ENCODE data around the gene TSEN34. TPM values are rescaled to one million over a fixed set of nuclear protein-coding genes. Genes with fewer than 3 reads are reported as not detected.

Gene TSEN34
- total RNA-seq, 2 experiments from 2014 or later, result 16.7 to 23.6 TPM

- ChIA-PET CTCF (ENCODE audit: unreplicated experiment) (no interaction called here), POLR2A (interaction anchor here (1.4 kb wide), 1 partner anchor 10 kb away, joined by 3 read pairs; no protein-coding TSS in a partner anchor)
- H3K9me3 ChIP-seq (ENCODE audit: low read length), result no peaks in the 10 kb centered on the region
- no TSS peak for BruUV-seq (replicated peaks)
- H4K20me1 ChIP-seq (ENCODE audit: insufficient read depth, low read length), result peaks cover 33% of the 10 kb centered on the region
- H3K4me1 ChIP-seq (ENCODE audit: insufficient read depth, low read length, poor library complexity, severe bottlenecking), result peaks cover 42% of the 10 kb centered on the region
- TF ChIP-seq CTCF (conservative IDR thresholded peaks at IDR 0.05; ENCODE audit: low read length) (no peak), EZH2phosphoT487 (IDR thresholded peaks at IDR 0.05; ENCODE audit: borderline replicate concordance, low read depth, low read length) (no peak)
- H3K9me2 ChIP-seq (ENCODE audit: insufficient read depth, low read length), result no peaks in the 10 kb centered on the region
- H3K4me3 ChIP-seq (ENCODE audit: low read depth, low read length, poor library complexity, severe bottlenecking), result no peak overlapping the region
- no peak overlapping the region for H2AFZ ChIP-seq (ENCODE audit: low read length)
- intact Hi-C loops (cut with micrococcal nuclease; ENCODE audit: unreplicated experiment), result no loop called here
- DNase-seq (ENCODE audit: low spot score), result no peak
- no peak overlapping the region for H3K4me2 ChIP-seq (ENCODE audit: low read length)
- no peak overlapping the region for H3K27ac ChIP-seq (ENCODE audit: low read depth, low read length, poor library complexity, severe bottlenecking)
- peaks cover 83% of the 10 kb centered on the region for H3K36me3 ChIP-seq (ENCODE audit: insufficient read depth, low read length)
- peaks cover 29% of the 10 kb centered on the region for H3K79me2 ChIP-seq (ENCODE audit: insufficient read depth, low read depth, low read length)
Measured at GRCh38 chr19:54208784-54209057, 17.6 kb downstream of the TSEN34 start.

- intact Hi-C loops (cut with micrococcal nuclease; ENCODE audit: unreplicated experiment), result no loop called here
- H3K79me2 ChIP-seq (ENCODE audit: insufficient read depth, low read depth, low read length), result peaks cover 24% of the 10 kb centered on the region
- H4K20me1 ChIP-seq (ENCODE audit: insufficient read depth, low read length), result peaks cover 28% of the 10 kb centered on the region
Measured at GRCh38 chr19:54209058-54209810, 18.1 kb downstream of the TSEN34 start.

More at GRCh38 chr19:54209058-54209810, 18.1 kb downstream of the TSEN34 start:
- Histone ChIP-seq H3K27ac (ENCODE audit: low read depth, low read length, poor library complexity, severe bottlenecking) (no peak overlapping the region), H3K4me2 (ENCODE audit: low read length) (no peak overlapping the region), H3K36me3 (ENCODE audit: insufficient read depth, low read length) (peaks cover 78% of the 10 kb centered on the region), H3K9me2 (ENCODE audit: insufficient read depth, low read length) (no peaks in the 10 kb centered on the region), H3K4me3 (ENCODE audit: low read depth, low read length, poor library complexity, severe bottlenecking) (no peak overlapping the region), H3K9me3 (ENCODE audit: low read length) (no peaks in the 10 kb centered on the region), H2AFZ (ENCODE audit: low read length) (no peak overlapping the region), H3K4me1 (ENCODE audit: insufficient read depth, low read length, poor library complexity, severe bottlenecking) (peaks cover 37% of the 10 kb centered on the region)
- ChIA-PET CTCF (ENCODE audit: unreplicated experiment) (no interaction called here), POLR2A (no interaction called here)
- no peak for TF ChIP-seq EZH2phosphoT487 (IDR thresholded peaks at IDR 0.05; ENCODE audit: borderline replicate concordance, low read depth, low read length)
- TF ChIP-seq CTCF (conservative IDR thresholded peaks at IDR 0.05; ENCODE audit: low read length), result no peak
- DNase-seq (ENCODE audit: low spot score), result no peak
- BruUV-seq (replicated peaks), result no TSS peak
